PFSK-1 (cell line): Measurements from ENCODE around the gene TUT1. TPM values are rescaled to one million over a fixed set of nuclear protein-coding genes. Genes with fewer than 3 reads are reported as not detected.
A peak's percentile ranks its signal among the peaks of the same experiment; 100 is the strongest.

Experiments
- FOXP2 ChIP-seq: optimal IDR thresholded peaks from 2 replicates; pipeline ENCODE3; 2011; ENCODE audit warnings: borderline replicate concordance, control low read depth, inconsistent platforms; ENCODE audit not compliant: insufficient read depth; ENCODE audit errors: extremely low read length, extremely low read depth
- POLR2AphosphoS5 ChIP-seq: IDR thresholded peaks from 2 replicates; pipeline ENCODE4 v1.6.1; 2012; ENCODE audit warnings: low read depth, mild to moderate bottlenecking, control low read depth, low read length, moderate library complexity
- SIN3A ChIP-seq: IDR thresholded peaks from 2 replicates; pipeline ENCODE4 v1.6.1; 2012; ENCODE audit warnings: mild to moderate bottlenecking, low read length, moderate library complexity, borderline replicate concordance; ENCODE audit not compliant: insufficient read depth
- TAF1 ChIP-seq: IDR thresholded peaks from 2 replicates; pipeline ENCODE4 v1.6.1; 2012; ENCODE audit warnings: low read length, control low read depth, borderline replicate concordance; ENCODE audit not compliant: insufficient read depth
- polyA plus RNA-seq: library from polyadenylated mRNA; unstranded; fragments of >200 nt; gene quantifications from one replicate; pipeline ENCODE4 v1.2.1, GENCODE V29; 2012; ENCODE audit warnings: low read depth, missing spikeins; ENCODE audit not compliant: insufficient read length
- TF ChIP-seq, protein P1 (sequence below), 2 experiments: IDR thresholded peaks; 2 replicates each; pipeline versions ENCODE4 v1.6.1 to v1.8.0; 2011 to 2012; ENCODE audit warnings: low read depth in 2 of 2, low read length in 2 of 2, control low read depth in 1 of 2, inconsistent platforms in 1 of 2, mild to moderate bottlenecking in 1 of 2, moderate library complexity in 1 of 2; ENCODE audit not compliant: insufficient read depth in 1 of 2

TUT1 gene, protein sequence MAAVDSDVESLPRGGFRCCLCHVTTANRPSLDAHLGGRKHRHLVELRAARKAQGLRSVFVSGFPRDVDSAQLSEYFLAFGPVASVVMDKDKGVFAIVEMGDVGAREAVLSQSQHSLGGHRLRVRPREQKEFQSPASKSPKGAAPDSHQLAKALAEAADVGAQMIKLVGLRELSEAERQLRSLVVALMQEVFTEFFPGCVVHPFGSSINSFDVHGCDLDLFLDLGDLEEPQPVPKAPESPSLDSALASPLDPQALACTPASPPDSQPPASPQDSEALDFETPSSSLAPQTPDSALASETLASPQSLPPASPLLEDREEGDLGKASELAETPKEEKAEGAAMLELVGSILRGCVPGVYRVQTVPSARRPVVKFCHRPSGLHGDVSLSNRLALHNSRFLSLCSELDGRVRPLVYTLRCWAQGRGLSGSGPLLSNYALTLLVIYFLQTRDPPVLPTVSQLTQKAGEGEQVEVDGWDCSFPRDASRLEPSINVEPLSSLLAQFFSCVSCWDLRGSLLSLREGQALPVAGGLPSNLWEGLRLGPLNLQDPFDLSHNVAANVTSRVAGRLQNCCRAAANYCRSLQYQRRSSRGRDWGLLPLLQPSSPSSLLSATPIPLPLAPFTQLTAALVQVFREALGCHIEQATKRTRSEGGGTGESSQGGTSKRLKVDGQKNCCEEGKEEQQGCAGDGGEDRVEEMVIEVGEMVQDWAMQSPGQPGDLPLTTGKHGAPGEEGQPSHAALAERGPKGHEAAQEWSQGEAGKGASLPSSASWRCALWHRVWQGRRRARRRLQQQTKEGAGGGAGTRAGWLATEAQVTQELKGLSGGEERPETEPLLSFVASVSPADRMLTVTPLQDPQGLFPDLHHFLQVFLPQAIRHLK
- 18.3 TPM for polyA plus RNA-seq

DNA sequence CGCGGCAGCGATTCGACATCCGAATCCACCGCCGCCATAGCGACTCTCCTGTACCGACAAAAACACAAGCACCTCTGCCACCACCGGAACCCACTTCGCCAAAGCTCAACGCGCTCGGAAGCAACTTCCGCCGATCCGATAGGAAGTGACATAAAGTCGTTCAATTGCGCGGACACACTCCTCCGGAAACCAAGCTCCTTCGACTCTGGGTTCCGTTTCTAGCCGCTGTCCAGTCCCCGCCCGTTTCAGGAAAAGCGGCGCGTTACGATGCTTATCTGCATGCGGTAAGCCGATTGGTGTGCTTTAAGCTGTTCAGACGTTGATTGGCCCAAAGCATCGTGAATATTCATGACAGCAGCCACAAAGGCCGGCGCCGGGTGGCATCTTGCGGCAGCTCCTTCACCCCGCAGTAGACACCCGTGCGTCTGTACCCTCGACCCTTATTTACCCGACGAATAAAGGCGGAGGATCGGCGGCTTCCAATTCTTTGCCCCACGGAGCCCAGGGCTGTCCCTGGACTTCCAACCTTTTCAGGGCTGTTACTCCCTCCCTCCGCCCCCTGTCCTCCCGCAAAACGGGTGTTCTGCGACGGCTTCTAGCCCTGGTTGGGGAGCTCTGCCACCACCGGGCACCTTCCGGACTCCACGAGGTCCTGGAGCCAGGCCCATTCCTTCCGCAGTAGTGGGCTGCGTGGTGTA, at the start of gene TUT1:
TUT1 (minus strand) TSS at position 76 of the 698 bp plus-strand sequence; CDS start at position 38, 38 bp downstream.
- TF ChIP-seq TAF1 (peak; percentile 98), FOXP2 (peak; percentile 87), POLR2AphosphoS5 (peak; percentile 99), SIN3A (peak; percentile 93; the same call in 1 of the 2 replicates)
- TF ChIP-seq, protein P1, sequence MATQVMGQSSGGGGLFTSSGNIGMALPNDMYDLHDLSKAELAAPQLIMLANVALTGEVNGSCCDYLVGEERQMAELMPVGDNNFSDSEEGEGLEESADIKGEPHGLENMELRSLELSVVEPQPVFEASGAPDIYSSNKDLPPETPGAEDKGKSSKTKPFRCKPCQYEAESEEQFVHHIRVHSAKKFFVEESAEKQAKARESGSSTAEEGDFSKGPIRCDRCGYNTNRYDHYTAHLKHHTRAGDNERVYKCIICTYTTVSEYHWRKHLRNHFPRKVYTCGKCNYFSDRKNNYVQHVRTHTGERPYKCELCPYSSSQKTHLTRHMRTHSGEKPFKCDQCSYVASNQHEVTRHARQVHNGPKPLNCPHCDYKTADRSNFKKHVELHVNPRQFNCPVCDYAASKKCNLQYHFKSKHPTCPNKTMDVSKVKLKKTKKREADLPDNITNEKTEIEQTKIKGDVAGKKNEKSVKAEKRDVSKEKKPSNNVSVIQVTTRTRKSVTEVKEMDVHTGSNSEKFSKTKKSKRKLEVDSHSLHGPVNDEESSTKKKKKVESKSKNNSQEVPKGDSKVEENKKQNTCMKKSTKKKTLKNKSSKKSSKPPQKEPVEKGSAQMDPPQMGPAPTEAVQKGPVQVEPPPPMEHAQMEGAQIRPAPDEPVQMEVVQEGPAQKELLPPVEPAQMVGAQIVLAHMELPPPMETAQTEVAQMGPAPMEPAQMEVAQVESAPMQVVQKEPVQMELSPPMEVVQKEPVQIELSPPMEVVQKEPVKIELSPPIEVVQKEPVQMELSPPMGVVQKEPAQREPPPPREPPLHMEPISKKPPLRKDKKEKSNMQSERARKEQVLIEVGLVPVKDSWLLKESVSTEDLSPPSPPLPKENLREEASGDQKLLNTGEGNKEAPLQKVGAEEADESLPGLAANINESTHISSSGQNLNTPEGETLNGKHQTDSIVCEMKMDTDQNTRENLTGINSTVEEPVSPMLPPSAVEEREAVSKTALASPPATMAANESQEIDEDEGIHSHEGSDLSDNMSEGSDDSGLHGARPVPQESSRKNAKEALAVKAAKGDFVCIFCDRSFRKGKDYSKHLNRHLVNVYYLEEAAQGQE (IDR thresholded peaks at IDR 0.05; ENCODE audit: insufficient read depth in 1 of 2, low read depth in 2 of 2, low read length in 2 of 2): peak; percentile 74 to 88

DNA sequence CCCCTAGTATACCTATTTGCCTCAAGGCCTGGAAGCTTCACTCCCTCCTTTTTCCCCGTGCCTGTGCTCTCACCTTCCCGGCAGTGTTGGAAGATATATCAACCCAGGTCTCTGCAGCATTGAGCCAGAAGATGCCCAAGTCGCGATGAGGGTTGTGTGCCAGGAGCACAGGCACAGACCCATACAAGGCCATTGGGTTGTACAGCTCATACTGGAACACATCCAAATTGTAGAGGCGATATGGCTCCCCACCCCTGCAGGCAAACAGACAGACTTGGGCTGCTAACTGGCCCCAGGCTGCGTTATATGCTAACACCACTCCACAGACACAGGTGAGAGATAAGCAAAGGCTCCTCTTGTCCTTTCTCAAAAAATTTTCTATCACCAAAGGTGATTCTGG, 41.2 kb upstream of the TUT1 start:
- no peak for TF ChIP-seq POLR2AphosphoS5
- no peak for TF ChIP-seq FOXP2
- TF ChIP-seq SIN3A: no peak
- TF ChIP-seq TAF1: no peak
- TF ChIP-seq, protein P1 (IDR thresholded peaks at IDR 0.05; ENCODE audit: insufficient read depth in 1 of 2, low read depth in 2 of 2, low read length in 2 of 2): no peak

DNA sequence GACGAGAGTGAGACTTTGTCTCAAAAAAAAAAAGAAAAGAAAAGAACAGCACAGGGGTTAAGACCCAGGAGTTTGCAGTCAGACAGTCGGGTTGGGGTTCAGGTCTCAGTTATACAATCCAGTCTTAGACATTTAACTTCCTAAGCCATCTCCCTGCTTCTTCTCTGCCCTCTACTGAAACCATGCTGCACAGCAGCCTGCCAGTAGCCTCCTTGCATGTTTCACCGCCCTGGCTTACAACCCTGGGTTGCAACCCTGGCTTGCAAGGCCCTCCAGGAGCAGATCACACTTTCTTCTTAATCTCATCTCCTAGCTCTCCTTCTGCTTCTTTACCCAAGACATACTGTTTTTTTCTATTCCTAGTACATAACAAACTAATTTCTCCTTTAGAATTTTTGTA, 36.4 kb upstream of the TUT1 start:
- TF ChIP-seq POLR2AphosphoS5 (no peak), SIN3A (no peak), TAF1 (no peak)
- TF ChIP-seq, protein P1 (IDR thresholded peaks at IDR 0.05; ENCODE audit: insufficient read depth in 1 of 2, low read depth in 2 of 2, low read length in 2 of 2): no peak

DNA sequence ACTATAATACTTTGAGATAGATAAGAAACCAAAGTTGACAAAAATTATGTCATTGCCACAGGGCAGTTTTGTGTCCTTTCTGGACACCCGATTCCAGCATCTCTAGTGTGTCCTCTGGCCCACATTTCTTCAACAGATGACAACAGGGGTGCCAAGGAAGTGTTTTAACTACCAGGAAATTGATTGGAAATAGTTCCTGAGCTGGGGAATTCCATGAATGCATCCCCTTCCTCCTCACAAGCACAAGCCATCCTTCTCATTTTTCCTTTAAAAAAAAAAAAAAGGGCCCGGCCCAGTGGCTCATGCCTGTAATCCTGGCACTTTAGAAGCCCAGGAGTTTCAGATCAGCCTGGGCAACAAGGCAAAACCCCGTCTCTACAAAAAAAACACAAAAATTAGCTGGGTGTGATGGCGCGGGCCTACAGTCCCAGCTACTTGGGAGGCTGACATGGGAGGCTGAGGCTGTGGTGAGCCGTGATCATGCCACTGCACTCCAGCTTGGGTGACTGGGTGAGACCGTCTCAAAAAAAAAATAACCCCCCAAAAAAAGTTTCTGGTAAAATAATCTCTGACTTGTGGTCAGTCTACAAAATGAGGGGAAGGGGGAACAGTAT, 31.3 kb upstream of the TUT1 start:
- TF ChIP-seq, protein P1 (IDR thresholded peaks at IDR 0.05; ENCODE audit: insufficient read depth in 1 of 2, low read depth in 2 of 2, low read length in 2 of 2): no peak
- TF ChIP-seq SIN3A (no peak), FOXP2 (no peak), TAF1 (no peak), POLR2AphosphoS5 (no peak)
